Left renal pelvis (tissue), 4 donors: Measurements from ENCODE around the gene DSE. TPM values are rescaled to one million over a fixed set of nuclear protein-coding genes. Genes with fewer than 3 reads are reported as not detected.

Experiments used
- DNase-seq, 4 donors: peaks; one replicate each; pipeline ENCODE4 v3.0.0-alpha.2; 2013; ENCODE audit warnings: low read depth in 4 of 4, low spot score in 3 of 4
- polyA plus RNA-seq, 4 donors: library from polyadenylated mRNA; unstranded; fragments of 120-200 nt; gene quantifications; one replicate each; pipeline ENCODE4 v1.2.1, GENCODE V29; 2013; ENCODE audit not compliant: insufficient read length in 4 of 4

DSE gene
- polyA plus RNA-seq, 4 donors = 39.7 to 50.8 (median 46.1) TPM

- DNase-seq = no peak
Measured at GRCh38 chr6:116439522-116440051, 68.8 kb downstream of the DSE start.

GRCh38 chr6:116443105-116443504, 72.4 kb downstream of the DSE start:
- no peak for DNase-seq

DNA sequence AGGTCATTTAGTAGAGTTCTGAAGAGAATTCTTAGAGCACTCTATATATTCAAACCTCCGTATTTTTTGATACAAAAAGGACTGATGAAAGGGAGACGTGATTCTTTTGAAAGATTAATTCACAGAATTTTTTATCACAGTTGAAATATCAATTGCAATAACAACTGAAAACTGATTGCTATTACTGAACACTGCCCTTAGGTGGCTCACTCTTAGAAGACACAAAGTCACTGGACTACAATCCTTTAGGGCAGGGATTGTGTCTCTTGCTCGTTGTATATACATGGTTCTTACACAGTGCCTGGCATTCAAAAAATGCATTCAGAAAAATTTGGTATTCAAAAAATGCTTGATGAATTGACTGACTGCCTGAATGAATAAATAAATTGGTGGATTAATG, 73.3 kb downstream of the DSE start:
- no peak for DNase-seq

DNA sequence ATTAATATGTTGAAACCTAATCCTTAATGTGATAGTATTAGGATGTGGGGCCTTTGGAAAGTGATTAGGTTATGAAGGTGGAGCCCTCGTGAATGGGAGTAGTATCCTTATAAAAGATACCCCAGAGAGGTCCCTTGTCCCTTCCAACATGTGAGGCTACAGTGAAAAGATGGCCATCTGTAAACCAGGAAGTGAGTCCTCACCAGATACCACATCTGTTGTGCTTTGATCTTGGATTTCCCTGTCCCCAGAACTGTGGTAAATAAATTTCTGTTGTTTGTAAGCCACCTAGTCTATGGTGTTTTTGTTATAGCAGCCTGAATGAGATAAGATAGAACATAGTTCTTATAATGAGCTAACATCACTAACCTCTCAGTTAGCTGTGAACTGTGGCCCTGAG, 73.8 kb downstream of the DSE start:
- no peak for DNase-seq

- DNase-seq = no peak
Measured at GRCh38 chr6:116445102-116445501, 74.4 kb downstream of the DSE start.

- DNase-seq = no peak
Measured at GRCh38 chr6:116446399-116446798, 75.7 kb downstream of the DSE start.

GRCh38 chr6:116447052-116447451, 76.3 kb downstream of the DSE start:
- DNase-seq = no peak

GRCh38 chr6:116447496-116448011, 76.8 kb downstream of the DSE start:
- DNase-seq = no peak

- DNase-seq = no peak
Measured at GRCh38 chr6:116449565-116449964, 78.8 kb downstream of the DSE start.

GRCh38 chr6:116450185-116450710, 79.5 kb downstream of the DSE start:
- DNase-seq = no peak

GRCh38 chr6:116450769-116451740, 80.3 kb downstream of the DSE start:
- no peak for DNase-seq

- no peak for DNase-seq
Measured at GRCh38 chr6:116451916-116452315, 81.2 kb downstream of the DSE start.

DNA sequence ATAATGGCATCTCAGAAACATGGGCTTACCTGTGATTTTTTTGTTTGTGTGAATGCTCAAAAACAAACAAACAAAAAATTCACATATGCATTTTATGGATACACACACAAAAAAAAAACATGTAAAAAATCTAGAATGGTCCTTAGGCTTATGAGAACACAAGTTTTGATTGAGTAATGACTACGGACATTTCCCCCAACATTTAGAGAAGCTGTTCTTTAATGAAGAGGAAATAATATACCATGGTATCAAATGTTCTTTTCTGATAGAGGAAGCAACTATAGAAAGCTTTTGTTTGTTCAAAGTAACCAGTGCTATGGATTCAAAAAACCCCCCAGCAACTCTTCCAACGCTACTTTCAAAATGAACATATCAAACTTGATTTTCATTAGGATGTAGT, 81.8 kb downstream of the DSE start:
- no peak for DNase-seq

GRCh38 chr6:116456106-116456505, 85.4 kb downstream of the DSE start:
- no peak for DNase-seq

DNA sequence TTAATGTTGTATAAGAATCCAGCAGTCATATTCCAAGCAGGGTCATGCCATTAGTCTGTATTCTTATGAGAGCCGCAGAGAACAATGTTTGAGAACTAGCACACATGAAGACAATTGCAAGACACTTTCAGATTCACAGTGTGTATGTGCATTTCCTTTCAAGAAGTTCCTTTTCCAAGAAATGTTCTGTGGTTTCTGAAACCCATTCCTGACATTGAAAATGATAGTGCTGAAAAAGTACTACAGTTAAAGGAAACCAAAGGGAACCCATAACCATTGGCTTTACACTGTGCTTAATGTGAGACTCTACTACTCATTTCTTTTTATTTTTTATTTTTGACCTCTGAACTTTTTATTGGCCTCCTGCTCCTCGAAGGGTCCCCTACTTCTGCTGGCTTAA, 86.2 kb downstream of the DSE start:
- no peak for DNase-seq

GRCh38 chr6:116458264-116458663, 87.5 kb downstream of the DSE start:
- DNase-seq = no peak

DNA sequence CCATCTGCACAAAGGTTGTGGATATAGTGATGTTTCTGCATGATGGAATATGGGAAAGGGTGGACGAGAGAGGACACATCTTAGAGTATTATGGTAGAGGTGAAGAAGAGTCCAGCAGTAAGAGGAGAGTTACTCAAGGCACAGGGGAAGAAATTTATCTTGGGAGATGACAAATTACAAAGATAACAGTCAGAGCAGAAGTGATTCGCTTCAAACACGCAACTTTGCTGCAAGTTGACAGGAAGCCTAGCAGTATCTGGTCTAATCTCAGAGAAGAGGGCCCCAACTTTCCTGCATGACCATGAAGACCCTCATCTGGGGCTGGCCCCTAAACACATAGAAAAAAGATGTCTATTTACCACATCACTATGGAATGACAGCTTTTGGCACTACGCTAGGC, 89.2 kb downstream of the DSE start:
- DNase-seq = no peak

DNA sequence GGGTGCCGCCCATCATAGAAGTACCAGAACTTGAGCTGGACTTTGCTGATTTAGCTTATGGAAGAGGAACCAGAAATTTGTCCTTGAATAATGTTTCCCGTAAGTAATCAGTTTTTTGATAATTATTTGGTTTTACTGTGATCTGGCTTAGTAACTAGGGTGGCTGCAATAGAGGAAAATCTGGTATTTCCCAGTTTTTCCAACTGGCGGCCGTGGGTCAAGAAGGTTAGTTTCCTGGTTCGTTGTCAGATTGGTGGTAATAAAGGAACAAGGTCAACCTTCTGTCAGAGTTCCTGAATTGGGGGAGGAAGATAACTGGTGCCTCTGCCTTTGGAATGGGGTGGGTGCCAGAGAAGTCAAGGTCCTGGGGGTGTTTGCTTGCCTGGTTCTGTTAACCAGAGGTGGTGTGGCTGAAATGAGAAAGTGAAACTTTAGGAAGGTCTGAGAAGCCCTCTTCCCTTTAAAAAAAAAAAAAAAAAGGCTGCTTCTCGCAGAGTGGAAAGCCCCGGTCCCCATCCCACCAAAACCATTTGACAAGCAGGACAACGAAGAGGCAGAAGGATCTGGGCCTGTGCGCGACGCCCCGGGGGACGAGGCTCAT, 90.7 kb downstream of the DSE start, which contains the start of gene CALHM6:
Gene CALHM6 (plus strand): TSS at position 45 of the 601 bp plus-strand sequence. CDS start 555 bp downstream, at position 600.
- no peak for DNase-seq

GRCh38 chr6:116461932-116462885, 91.5 kb downstream of the DSE start:
- peak; percentile 40 to 59 (median 54) for DNase-seq

- no peak for DNase-seq
Measured at GRCh38 chr6:116463301-116463700, 92.6 kb downstream of the DSE start.
